Skeletal muscle cell (primary cell): ENCODE measurements around the gene SNRPB.
"Not testable (repeated sequence)": the region's sequence is repeated elsewhere in the genome, so short reads cannot be mapped to it uniquely, and the experiment has no call there.

Experiments used
- DNase-seq: peaks from one replicate; pipeline ENCODE4 v3.0.0-alpha.2; 2010; ENCODE audit warnings: low read depth
- H3K4me3 ChIP-seq: 2 replicates; pipeline ENCODE4 v1.5.1; 2011; ENCODE audit warnings: low read depth, mild to moderate bottlenecking, control low read depth, low read length, moderate library complexity

Gene SNRPB

DNA sequence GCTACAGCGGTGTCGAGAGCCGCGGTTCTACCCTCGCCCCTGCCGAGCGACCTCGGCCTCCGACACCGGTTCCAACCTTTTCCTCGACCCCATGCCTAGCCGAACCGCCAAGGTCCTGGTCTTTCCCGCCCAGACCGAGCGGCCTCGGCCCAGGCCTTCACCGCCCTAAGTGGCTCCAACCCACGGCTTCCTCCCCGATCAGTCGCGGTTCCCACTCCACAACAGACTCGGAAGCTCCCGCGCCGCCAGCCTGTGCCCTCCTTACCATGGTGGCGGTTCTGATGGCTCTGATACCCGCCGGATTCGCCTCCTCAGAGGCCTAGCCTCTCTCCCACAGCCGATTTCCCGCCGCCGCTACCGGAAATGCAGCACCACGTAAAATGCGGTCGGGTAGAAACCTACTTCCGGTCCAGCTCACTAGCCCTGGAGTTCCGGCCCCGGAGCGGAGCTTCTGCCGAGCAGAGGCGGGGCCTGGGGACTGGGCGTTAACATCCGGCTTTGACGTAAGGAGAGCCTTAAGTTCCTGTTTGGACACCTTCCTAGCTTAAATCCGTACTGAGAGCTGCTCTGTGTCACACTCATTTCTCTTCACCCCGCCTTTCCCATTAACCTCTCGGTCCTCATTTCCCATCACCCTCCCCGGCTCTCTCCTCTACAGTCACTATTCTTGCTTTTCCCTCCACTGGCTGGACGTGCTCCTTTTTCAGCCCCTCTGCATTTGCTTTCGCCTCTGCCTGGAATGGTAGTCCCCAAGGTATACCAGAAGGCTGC is at the start of gene SNRPB:
Gene SNRPB (minus strand): TSS at position 367 of the 771 bp plus-strand sequence. CDS start 99 bp downstream, at position 268.
- peak; percentile 97 for DNase-seq
- H3K4me3 ChIP-seq: peak within 1 kb of the TSS; percentile 87

DNA sequence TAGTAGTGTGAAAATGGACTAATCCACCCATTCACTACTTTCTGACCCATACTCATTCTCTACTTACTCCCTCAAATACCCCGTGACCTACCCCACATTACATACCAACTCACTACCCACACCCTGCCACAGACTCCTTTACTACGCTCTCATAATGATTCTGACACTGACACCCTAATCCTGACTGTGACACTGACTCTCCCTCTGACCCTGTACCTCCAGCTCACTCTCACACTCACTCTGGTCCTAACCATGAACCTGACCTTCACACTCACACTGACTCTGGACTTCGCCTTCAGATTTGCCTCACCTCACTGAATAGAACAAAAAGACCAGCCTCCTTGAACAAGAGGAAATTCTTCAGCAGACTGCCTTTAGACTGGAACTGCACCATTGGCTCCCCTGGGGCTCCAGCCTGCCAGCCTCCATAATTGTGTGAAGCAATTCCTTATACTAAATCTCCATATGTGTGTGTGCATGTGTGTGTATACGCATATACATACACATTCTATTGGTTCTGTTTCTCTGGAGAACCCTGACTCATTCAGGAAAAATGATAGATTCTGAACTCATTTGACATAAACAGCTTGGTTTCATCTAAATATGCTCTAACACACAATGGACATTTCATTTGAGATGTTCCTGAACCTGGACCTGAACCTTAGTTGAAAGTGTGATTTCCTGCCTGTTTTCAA is 48.7 kb upstream of the SNRPB start:
- DNase-seq: peak; percentile 87
- no peak overlapping the region for H3K4me3 ChIP-seq

GRCh38 chr20:2518558-2518957 is 48.0 kb upstream of the SNRPB start:
- no peak for DNase-seq

DNA sequence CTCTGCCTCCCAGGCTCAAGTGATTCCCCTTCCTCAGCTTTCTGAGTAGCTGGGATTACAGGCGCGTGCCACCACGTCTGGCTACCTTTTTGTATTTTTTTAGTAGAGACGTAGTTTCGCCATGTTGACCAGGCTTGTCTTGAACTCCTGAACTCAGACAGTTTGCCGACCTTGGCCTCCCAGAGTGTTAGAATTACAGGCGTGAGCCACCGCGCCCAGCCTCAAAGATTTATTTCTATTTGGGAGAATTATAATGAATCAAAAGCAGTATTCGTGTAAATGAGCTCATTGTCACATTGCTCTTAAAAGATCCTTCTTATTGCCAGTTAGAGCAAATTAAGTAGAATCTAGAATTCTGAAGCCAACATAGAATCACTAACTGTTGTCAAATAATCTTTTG is 47.5 kb upstream of the SNRPB start:
- H3K4me3 ChIP-seq: no peak overlapping the region
- no peak for DNase-seq

More at GRCh38 chr20:2518558-2518957, 48.0 kb upstream of the SNRPB start:
- H3K4me3 ChIP-seq: no peak overlapping the region

DNA sequence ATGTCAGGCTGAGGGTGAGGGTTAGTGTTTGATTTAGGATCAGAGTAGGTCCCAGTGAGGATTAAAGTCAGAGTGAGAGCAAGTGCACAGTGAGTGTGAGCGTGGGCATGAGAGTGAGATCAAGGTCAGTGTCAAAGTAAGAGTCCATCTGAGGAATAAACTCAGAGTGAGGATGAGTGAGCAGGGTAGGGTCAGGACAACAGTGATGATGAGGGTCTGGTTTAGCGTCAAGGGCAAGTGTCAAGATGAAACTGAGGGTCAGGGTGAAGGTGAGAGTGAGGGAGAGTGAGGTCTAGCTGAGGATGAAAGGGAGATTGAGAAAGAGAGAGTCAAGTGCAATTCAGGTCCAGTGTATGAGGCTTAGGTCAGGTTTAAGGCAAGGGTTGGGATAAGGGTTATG is 45.8 kb upstream of the SNRPB start:
- H3K4me3 ChIP-seq: no peak overlapping the region
- DNase-seq: no peak

DNA sequence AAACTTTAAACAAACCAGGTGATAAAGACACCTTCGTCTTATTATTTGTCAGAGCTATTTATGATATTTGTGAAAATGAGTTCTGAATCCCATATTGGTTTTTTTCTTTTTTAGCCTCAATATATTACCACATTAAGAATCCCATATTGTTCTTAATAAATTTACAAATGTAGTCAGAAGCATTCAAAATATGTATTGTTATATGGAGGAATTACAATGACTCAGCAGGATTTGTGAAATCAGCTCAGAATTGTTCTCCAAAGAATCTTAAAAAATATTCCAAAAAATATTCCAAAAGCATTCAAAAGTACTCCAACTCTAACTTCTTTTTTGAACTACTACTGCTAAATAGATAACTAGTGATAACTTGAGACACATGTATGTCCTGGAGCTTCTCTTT is 44.6 kb upstream of the SNRPB start:
- no peak for DNase-seq
- H3K4me3 ChIP-seq: no peak overlapping the region

DNA sequence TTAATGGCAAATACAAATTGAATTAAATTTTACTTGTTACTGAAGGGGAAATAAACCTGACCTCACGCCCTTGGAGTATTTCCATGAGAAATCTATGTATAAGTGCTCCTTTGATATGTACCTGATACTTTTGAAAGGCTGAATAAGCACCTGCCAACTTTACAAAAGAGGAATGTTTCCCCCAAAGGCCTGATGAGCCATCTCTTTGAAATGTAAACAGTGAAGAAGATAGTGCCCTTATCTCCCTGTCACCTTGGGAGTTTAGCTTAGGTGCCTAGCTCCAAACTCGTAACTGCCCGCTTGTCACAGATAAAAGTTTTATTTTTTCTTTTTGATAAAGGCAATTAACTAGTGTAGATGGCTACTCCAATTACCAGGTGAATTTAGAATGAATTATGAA is 39.2 kb upstream of the SNRPB start:
- H3K4me3 ChIP-seq: no peak overlapping the region
- no peak for DNase-seq

- no peak for DNase-seq
- H3K4me3 ChIP-seq: peak overlapping the region; percentile 92
Measured at GRCh38 chr20:2509468-2509781, 38.8 kb upstream of the SNRPB start.

GRCh38 chr20:2508631-2509467 is 38.3 kb upstream of the SNRPB start, which contains the start of gene ZNF343:
Gene ZNF343, minus strand, starts transcription at chr20:2508915. Its CDS starts 15,020 bp downstream, at chr20:2493895.
- H3K4me3 ChIP-seq: peak within 1 kb of the TSS; percentile 92
- peak; percentile 39 for DNase-seq

DNA sequence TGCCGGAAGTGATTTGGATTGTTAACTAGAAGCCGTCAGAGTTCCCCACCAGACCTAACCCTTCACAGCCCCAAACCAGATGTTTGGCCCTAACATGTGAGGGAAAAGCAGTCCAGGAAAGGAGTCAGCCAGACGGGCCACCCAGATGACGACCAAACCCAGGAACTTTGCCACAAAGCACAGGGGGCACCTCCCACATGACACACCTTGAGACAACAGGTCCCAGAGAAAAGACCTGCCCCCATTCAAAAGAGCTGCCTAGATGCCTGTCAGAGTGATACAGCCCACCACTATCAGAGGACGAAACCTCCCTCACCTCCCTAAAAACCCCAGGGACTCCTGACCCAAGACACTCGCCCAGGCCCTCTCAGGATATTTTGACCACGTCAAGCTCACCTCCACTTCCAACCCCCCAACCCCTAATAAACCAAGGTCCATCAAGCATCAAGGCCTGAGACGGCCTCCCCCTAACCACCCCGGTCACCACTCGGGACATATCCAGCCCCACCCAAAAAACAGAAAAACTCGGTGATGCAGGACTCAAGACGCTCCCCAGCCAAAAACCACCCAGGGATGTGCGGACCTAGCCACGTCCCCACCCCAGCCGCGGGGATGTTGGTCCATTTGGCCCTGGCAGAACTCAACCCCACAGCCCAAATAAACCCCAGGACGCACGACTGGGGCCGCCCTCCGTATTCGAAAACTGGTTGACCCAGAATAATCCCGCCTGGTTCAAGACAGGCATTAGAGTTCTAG is 37.5 kb upstream of the SNRPB start:
- DNase-seq: no peak
- peak overlapping the region; percentile 92 for H3K4me3 ChIP-seq

DNA sequence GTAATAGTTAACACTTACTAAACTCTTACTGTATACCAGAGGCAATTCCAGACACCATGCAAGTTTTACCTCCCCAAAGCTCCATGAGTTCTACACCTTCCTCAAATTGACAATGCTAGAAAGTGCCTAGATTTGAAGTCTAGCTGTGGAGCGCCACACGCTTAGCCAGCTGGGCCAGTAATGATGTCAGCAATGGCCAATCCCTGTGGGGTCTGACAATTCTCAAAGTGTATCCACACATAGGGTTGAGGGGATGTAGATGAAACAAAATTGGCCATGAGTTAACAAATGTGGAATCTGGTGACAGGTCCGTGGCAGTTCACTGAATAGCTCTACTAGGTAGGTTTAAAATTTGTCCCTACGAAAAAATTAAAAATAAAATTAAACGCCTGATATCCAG is 36.9 kb upstream of the SNRPB start:
- DNase-seq: no peak
- H3K4me3 ChIP-seq: peak overlapping the region; percentile 92

DNA sequence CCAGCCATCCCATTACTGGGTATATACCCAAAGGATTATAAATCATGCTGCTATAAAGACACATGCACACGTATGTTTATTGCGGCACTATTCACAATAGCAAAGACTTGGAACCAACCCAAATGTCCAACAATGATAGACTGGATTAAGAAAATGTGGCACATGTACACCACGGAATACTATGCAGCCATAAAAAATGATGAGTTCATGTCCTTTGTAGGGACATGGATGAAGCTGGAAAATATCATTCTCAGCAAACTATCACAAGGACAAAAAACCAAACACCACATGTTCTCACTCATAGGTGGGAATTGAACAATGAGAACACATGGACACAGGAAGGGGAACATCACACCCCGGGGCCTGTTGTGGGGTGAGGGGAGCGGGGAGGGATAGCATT is 35.8 kb upstream of the SNRPB start:
- H3K4me3 ChIP-seq, DNase-seq: not testable (repeated sequence)

DNA sequence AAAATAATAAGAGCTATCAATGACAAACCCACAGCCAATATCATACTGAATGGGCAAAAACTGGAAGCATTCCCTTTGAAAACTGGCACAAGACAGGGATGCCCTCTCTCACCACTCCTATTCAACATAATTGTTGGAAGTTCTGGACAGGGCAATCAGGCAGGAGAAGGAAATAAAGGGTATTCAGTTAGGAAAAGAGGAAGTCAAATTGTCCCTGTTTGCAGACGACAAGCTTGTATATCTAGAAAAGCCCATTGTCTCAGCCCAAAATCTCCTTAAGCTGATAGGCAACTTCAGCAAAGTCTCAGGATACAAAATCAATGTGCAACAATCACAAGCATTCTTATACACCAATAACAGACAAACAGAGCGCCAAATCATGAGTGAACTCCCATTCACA is 34.2 kb upstream of the SNRPB start:
- not testable (repeated sequence) for DNase-seq

GRCh38 chr20:2502808-2503384 is 32.3 kb upstream of the SNRPB start:
- DNase-seq, H3K4me3 ChIP-seq: not testable (repeated sequence)

More for the DNA sequence above, 34.2 kb upstream of the SNRPB start:
- H3K4me3 ChIP-seq: not testable (repeated sequence)

GRCh38 chr20:2485661-2486060 is 15.1 kb upstream of the SNRPB start:
- DNase-seq: no peak
- no peak overlapping the region for H3K4me3 ChIP-seq

DNA sequence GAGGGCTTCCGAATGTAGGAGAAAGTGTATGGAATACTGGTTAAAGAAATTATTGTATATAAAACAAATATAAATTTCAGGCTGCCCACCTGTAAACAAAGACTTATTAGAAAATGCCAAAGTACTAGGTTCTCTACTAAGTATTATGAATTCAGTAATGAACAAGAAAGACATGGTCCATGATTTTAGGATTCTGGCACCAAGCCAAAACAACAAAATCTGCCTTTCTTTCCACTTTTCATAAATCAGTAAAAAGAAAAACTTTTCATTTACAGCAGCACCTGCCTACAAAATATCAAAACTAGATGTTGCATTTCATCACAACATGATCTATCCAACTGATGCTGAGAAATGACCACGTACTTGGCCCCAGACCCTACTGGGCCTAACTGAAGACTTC is 14.5 kb upstream of the SNRPB start:
- H3K4me3 ChIP-seq: no peak overlapping the region
- no peak for DNase-seq

GRCh38 chr20:2483504-2483903 is 12.9 kb upstream of the SNRPB start:
- DNase-seq: no peak
- no peak overlapping the region for H3K4me3 ChIP-seq

- H3K4me3 ChIP-seq: no peak overlapping the region
- no peak for DNase-seq
Measured at GRCh38 chr20:2480381-2480780, 9.8 kb upstream of the SNRPB start.
